Gastrocnemius medialis (tissue), 4 donors: ENCODE data around the gene GNG7.

Source experiments
- POLR2A ChIP-seq, 2 donors: fragments of 450-650 bp; IDR thresholded peaks; one replicate each; pipeline ENCODE4 v1.6.1; 2017; ENCODE audit warnings: antibody characterized with exemption in 2 of 2, mild to moderate bottlenecking in 2 of 2, moderate library complexity in 2 of 2
- TF ChIP-seq, protein P1 (sequence below), 5 experiments: fragments of 450-650 bp in 3 of 5; fragments of 200-600 bp in 2 of 5; sonication (generic) in 2 of 5; IDR thresholded peaks in 4 of 5; conservative IDR thresholded peaks in 1 of 5; 1 replicate in 4 of 5; 2 replicates in 1 of 5; pipeline ENCODE4 v1.5.1; 2016 to 2019; ENCODE audit warnings: antibody characterized with exemption in 5 of 5, mild to moderate bottlenecking in 3 of 5, moderate library complexity in 3 of 5

DNA sequence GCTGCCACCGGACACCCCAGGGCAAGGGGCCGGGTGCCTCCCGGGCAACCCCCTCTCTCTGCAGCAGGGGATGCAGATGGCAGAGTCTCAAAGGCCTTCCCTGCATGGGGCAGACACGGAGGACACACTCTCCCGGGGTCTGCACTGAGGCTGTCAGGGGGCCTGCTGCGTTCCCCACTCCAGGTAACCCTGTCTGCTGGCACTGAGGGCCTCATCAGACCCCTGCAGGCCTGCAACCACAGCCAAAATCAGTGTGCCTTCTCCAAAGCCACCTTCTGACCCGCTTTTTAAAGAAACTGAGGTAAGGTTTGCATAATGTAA lies 93.9 kb downstream of the GNG7 start:
- TF ChIP-seq, protein P1, sequence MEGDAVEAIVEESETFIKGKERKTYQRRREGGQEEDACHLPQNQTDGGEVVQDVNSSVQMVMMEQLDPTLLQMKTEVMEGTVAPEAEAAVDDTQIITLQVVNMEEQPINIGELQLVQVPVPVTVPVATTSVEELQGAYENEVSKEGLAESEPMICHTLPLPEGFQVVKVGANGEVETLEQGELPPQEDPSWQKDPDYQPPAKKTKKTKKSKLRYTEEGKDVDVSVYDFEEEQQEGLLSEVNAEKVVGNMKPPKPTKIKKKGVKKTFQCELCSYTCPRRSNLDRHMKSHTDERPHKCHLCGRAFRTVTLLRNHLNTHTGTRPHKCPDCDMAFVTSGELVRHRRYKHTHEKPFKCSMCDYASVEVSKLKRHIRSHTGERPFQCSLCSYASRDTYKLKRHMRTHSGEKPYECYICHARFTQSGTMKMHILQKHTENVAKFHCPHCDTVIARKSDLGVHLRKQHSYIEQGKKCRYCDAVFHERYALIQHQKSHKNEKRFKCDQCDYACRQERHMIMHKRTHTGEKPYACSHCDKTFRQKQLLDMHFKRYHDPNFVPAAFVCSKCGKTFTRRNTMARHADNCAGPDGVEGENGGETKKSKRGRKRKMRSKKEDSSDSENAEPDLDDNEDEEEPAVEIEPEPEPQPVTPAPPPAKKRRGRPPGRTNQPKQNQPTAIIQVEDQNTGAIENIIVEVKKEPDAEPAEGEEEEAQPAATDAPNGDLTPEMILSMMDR (IDR thresholded peaks at IDR 0.05 in 4 of 5, conservative IDR thresholded peaks at IDR 0.05 in 1 of 5): no peak
- TF ChIP-seq POLR2A (IDR thresholded peaks at IDR 0.05): no peak
